Measurements from ENCODE around the gene MLLT10. TPM values are rescaled to one million over a fixed set of nuclear protein-coding genes. Genes with fewer than 3 reads are reported as not detected.

MLLT10 gene
- total RNA-seq, 2 experiments from 2014 or later: 33.8 to 34.1 TPM

DNA sequence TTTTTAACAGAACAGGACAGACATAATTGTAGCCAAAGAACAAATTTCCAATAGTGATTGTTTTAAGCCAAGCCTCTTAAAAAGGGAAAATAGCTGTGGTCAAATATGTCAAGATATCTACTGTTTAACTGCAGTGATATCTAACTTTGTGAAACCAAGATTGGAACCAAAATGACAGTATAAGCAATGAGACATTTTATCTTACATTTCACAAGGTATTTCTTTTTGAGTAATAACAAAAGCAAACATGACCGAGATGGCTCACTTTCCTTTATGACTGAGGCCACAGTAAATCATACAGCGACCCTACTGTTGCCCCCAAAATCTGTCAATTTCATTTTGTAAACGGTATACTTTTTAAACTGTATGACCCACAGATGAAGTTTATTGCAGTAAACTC is 215.8 kb downstream of the MLLT10 start:
- Mint-ChIP-seq H3K36me3 (ENCODE audit: low read depth) (peaks cover 17% of the 10 kb centered on the region), H3K4me1 (peaks cover 24% of the 10 kb centered on the region), H3K9me3 (ENCODE audit: low read depth) (no peaks in the 10 kb centered on the region), H3K4me3 (no peak overlapping the region), H3K27ac (no peak overlapping the region), H3K27me3 (no peaks in the 10 kb centered on the region)
- ATAC-seq (peak; percentile 32), DNase-seq (no peak)
- CTCF ChIA-PET: no interaction called here
- POLR2A ChIA-PET: no interaction called here
- intact Hi-C loops (cut with DNase I, micrococcal nuclease): no loop called here

DNA sequence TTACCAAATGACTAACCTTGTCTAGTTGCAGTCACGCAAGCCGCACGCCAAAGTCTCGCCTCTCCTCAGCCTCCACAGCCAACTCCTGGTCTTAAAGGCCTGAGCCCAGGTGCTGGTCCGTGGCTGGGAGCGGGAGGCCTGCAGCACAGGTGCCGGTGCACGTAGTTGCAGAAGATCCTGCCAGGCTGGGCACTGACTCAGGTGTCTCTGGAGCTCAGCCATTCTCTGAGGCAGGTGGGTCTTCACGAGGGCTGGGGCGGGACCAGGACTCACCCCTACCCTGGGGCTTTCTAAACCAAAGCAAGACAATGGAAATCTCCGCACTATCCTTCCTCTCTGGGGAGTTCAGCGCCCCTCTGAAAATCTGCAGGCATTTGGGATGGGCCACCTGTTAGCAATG is 216.4 kb downstream of the MLLT10 start:
- H3K4me1 Mint-ChIP-seq: peaks cover 24% of the 10 kb centered on the region
- peaks cover 14% of the 10 kb centered on the region for H3K36me3 Mint-ChIP-seq (ENCODE audit: low read depth)
- no peak overlapping the region for H3K4me3 Mint-ChIP-seq
- intact Hi-C loops (cut with DNase I, micrococcal nuclease): no loop called here
- no peaks in the 10 kb centered on the region for H3K9me3 Mint-ChIP-seq (ENCODE audit: low read depth)
- no peak overlapping the region for H3K27ac Mint-ChIP-seq
- DNase-seq: no peak
- POLR2A ChIA-PET: no interaction called here
- CTCF ChIA-PET: interaction anchor here (0.7 kb wide), 1 partner anchor 64 kb away, joined by 3 read pairs; no protein-coding TSS in a partner anchor
- no peaks in the 10 kb centered on the region for H3K27me3 Mint-ChIP-seq
- ATAC-seq: no peak

DNA sequence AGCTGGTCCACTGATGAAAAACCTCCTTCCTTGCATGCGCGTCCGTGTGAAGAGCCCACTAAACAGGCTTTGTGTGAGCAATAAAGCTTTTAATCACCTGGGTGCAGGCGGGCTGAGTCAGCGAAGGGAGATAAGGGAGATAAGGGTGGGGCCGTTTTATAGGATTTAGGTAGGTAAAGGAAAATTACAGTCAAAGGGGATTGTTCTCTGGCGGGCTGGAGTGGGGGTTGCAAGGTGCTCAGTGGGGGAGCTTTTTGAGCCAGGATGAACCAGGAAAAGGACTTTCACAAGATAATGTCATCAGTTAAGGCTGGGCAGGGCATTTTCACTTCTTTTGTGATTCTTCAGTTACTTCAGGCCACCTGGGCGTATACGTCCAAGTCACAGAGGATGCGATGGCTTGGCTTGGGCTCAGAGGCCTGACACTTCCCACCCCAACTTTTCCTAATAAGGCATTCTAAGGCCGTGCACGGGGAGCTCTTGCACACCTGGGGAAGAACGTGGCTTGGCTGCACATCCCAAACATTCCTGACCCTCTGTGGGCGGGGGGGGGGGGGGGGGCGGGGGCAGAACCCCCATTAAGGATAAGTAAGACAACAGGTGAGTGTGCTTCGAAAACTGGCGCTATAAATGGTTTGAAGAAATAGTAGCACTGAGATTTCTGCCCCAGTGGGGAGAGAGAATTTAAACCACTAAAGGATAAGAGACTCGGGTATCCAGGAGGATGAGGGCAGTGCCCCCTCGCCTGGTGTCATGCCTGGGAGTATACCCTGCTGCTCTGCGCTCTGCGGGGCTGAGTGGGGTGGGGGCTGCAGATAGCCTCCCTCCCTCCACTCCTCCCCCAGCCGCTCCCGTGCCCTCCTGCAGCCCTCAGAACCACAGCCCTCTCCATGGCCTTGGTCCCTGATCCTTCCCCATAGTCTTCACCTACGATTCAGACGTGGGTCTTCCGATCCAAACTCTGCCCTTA is 217.6 kb downstream of the MLLT10 start:
- ATAC-seq: no peak
- Mint-ChIP-seq H3K9me3 (ENCODE audit: low read depth) (no peaks in the 10 kb centered on the region), H3K27ac (no peak overlapping the region), H3K4me3 (no peak overlapping the region), H3K36me3 (ENCODE audit: low read depth) (peaks cover 9% of the 10 kb centered on the region), H3K4me1 (peaks cover 15% of the 10 kb centered on the region), H3K27me3 (no peaks in the 10 kb centered on the region)
- intact Hi-C loops (cut with DNase I, micrococcal nuclease): no loop called here
- no peak for DNase-seq
- CTCF ChIA-PET: interaction anchor here (0.7 kb wide), 1 partner anchor 697 kb away, joined by 3 read pairs; no protein-coding TSS in a partner anchor
- POLR2A ChIA-PET: no interaction called here

DNA sequence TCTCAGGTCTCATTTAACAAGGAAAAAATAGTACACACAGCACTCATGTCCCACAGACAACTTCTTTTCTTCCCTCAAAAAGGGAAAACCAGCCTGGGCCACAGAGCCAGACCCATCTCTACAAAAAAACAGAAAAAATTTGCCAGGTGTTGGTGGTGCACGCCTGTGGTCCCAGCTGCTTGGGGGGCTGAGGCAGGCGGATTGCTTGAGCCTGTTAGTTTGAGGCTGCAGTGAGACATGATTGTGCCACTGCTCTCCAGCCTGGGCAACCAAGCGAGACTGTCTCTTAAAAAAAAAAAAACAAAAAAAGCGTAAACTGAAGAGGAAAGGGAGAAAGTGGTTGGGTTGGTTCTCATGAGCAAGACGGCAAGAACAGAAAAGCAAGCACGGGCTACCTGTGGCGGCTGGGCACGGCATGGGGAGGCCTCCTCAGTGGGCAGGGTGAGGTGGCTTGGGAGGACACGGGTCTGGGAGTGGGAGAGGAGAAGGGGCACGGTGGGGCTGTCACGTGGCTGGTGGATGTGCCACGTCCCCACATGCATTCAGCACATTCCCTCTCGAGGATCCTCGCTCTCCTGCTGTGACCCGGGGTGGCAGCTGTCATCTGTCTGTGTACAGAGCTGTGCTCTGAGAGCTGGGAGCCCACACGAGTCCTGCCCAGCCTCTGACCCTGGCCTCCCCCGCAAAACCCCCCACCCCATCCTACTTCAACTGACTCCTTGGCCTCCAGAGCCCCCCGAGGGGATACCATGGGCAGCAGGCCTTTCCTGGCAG is 219.7 kb downstream of the MLLT10 start:
- ATAC-seq: no peak
- H3K27ac Mint-ChIP-seq: no peak overlapping the region
- H3K27me3 Mint-ChIP-seq: no peaks in the 10 kb centered on the region
- H3K4me3 Mint-ChIP-seq: no peak overlapping the region
- CTCF ChIA-PET: no interaction called here
- peaks cover 6% of the 10 kb centered on the region for H3K4me1 Mint-ChIP-seq
- H3K9me3 Mint-ChIP-seq (ENCODE audit: low read depth): no peaks in the 10 kb centered on the region
- peaks cover 3% of the 10 kb centered on the region for H3K36me3 Mint-ChIP-seq (ENCODE audit: low read depth)
- no peak for DNase-seq
- POLR2A ChIA-PET: no interaction called here
- intact Hi-C loops (cut with DNase I, micrococcal nuclease): no loop called here

DNA sequence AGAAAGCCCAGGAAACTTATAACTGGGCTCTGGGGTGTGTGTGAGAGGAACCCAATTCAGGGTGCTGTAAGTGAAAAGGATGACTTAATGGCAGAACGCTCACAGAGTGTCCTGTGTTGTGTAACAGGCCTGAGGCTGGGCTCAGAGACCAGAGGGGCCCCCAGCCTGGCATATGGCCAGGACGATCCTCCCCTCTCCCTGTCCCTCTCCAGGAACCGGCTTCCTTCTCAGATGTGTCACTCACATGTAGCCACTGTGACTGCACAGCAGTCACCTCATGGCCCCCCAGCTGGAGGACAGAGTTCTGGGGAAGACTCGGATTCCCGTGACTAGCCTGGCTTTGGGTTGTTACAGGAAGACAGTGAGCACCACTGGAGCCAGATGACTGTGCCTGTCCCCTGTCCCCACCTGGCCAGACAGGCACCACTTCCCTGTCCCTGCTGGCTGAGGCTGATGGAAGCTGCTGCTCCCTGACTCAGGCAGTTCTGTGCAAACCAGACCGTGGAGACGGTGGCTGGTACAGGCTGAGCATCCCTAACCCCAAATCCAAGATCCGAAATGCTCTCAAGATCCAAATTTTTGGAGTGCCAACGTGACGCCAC is 220.5 kb downstream of the MLLT10 start:
- ATAC-seq (no peak), DNase-seq (no peak)
- Mint-ChIP-seq H3K27me3 (no peaks in the 10 kb centered on the region), H3K36me3 (ENCODE audit: low read depth) (peaks cover 7% of the 10 kb centered on the region), H3K4me1 (peaks cover 6% of the 10 kb centered on the region), H3K27ac (no peak overlapping the region), H3K9me3 (ENCODE audit: low read depth) (no peaks in the 10 kb centered on the region), H3K4me3 (no peak overlapping the region)
- CTCF ChIA-PET: no interaction called here
- intact Hi-C loops (cut with DNase I, micrococcal nuclease): no loop called here
- POLR2A ChIA-PET: no interaction called here

DNA sequence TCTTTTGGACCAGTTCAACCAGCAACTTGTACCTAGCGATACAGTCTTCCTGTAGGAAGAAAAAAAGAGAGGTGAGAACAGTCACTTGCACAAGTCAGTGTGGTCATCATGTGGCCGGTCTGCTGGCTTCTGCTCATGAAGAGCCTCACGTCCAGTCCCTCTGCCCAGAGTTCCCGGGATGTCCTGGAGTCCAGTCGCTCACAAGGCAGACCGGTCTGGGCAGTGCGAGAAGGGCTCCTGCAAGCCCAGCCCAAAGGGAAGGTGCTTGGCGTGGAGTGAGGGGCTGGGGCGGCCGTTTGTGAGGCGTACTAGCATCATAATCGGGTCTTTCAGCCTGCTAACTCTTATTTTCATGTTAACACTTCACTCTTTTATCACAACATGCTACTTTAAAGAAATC is 222.7 kb downstream of the MLLT10 start:
- Mint-ChIP-seq H3K27ac (no peak overlapping the region), H3K27me3 (no peaks in the 10 kb centered on the region), H3K4me3 (no peak overlapping the region), H3K36me3 (ENCODE audit: low read depth) (peaks cover 8% of the 10 kb centered on the region), H3K4me1 (no peaks in the 10 kb centered on the region), H3K9me3 (ENCODE audit: low read depth) (no peaks in the 10 kb centered on the region)
- intact Hi-C loops (cut with DNase I, micrococcal nuclease): no loop called here
- ATAC-seq (no peak), DNase-seq (no peak)
- POLR2A ChIA-PET: no interaction called here
- CTCF ChIA-PET: interaction anchor here (1.1 kb wide), 1 partner anchor 10 kb away, joined by 3 read pairs; no protein-coding TSS in a partner anchor

DNA sequence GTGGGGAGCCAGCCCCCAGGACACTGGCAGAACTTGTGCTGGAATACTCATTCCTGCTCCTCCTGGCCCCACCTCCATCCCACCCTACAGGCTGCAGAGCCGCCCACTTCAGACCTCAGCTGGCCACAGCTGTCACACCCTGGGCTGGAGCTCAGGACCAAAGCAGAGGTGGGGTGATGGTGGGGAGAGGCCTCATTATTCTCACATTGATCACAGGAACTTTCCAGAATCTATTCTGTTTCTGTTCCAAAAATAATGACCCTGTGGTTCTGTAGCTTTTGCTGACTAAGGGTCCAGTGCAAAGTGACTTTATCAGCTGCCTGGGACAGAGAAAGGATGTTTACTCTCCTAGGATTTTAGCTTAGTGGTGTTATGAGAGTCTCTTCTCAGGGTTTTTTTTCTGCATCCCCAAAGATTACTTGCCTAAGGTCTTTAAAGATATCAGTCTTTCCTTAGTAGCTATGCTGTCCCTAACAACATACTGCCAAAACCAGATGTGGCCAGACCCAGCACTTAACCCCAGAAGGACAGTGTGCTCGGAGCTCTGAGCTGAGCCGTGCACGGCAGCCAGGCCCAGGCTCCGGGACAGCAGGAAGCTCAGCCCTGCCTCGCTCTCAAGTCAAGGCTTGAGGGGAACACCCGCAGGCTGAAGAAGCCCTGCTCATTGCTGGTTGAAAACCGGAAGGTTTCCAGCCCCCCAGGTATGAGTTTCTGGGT is 223.3 kb downstream of the MLLT10 start:
- no peaks in the 10 kb centered on the region for H3K27me3 Mint-ChIP-seq
- no peak overlapping the region for H3K27ac Mint-ChIP-seq
- H3K9me3 Mint-ChIP-seq (ENCODE audit: low read depth): no peaks in the 10 kb centered on the region
- H3K4me1 Mint-ChIP-seq: no peaks in the 10 kb centered on the region
- no peak overlapping the region for H3K4me3 Mint-ChIP-seq
- ATAC-seq (no peak), DNase-seq (no peak)
- intact Hi-C loops (cut with DNase I, micrococcal nuclease): no loop called here
- H3K36me3 Mint-ChIP-seq (ENCODE audit: low read depth): peaks cover 8% of the 10 kb centered on the region
- ChIA-PET CTCF (no interaction called here), POLR2A (no interaction called here)

DNA sequence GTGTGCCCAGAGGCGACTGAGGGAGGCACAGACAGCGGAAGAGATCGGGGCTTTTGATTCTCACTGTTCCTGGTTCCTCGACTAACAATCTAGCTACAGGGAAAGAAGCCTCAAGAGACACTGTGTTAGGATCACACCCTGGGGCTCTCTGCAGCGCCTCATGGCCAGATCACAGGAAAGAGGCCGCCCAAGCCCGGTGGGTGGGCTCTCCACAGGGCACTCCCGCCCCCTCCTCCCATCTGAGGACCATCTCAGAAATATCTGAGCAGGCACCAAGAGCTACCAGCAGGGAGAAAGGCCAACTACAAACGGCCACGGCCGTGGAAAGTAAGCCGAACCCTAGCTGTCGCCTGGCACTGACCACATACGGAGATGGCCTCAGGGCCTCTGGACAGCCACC is 224.2 kb downstream of the MLLT10 start:
- ChIA-PET CTCF (interaction anchor here (0.6 kb wide), 1 partner anchor 679 kb away, joined by 3 read pairs; no protein-coding TSS in a partner anchor), POLR2A (no interaction called here)
- H3K36me3 Mint-ChIP-seq (ENCODE audit: low read depth): peaks cover 8% of the 10 kb centered on the region
- H3K4me3 Mint-ChIP-seq: no peak overlapping the region
- H3K4me1 Mint-ChIP-seq: no peaks in the 10 kb centered on the region
- no peaks in the 10 kb centered on the region for H3K27me3 Mint-ChIP-seq
- DNase-seq (no peak), ATAC-seq (no peak)
- intact Hi-C loops (cut with DNase I, micrococcal nuclease): no loop called here
- H3K9me3 Mint-ChIP-seq (ENCODE audit: low read depth): no peaks in the 10 kb centered on the region
- H3K27ac Mint-ChIP-seq: no peak overlapping the region

DNA sequence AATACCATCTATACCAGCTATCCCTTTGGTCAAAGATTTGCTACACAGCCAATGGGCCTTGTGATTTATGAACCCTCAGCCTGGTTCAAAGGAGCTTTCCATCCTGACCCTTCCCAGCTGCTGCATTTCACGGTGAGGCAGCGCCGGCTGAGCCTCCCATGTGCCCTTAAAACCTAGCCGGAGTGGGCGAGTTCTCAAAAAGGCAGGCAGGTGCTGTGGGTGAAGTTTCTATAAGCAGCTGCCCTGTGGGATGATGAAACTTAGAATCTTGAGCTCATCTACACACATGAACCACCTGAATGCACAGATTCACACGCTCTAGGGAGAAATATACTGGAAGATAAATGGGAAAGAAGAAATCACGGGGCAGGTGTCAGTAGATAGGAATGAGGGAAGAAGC is 224.7 kb downstream of the MLLT10 start:
- Mint-ChIP-seq H3K36me3 (ENCODE audit: low read depth) (peaks cover 9% of the 10 kb centered on the region), H3K4me3 (no peak overlapping the region), H3K27me3 (no peaks in the 10 kb centered on the region), H3K27ac (no peak overlapping the region), H3K4me1 (peaks cover 1% of the 10 kb centered on the region), H3K9me3 (ENCODE audit: low read depth) (no peaks in the 10 kb centered on the region)
- intact Hi-C loops (cut with DNase I, micrococcal nuclease): no loop called here
- ChIA-PET CTCF (no interaction called here), POLR2A (no interaction called here)
- DNase-seq (no peak), ATAC-seq (no peak)

DNA sequence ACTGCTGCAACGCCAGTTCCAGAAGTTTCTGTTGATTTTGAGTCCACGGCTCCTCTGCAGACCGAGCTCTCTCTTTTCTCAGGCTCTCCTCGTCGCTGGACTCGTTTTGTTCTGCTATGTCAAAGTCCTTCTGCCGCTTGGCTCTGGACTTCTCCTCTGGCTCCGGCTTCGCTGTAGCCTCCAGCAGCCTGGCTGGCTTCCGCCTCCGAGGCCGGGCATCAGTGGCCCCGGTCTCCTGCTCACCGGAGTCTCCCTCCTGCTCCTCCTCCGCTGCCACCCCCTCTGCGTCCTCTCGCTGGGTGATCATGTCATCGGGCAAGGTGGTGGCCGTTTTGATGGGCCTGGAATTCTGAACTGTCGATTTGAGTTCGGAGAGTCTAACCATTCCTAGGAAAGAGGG is 225.2 kb downstream of the MLLT10 start:
- no peaks in the 10 kb centered on the region for H3K27me3 Mint-ChIP-seq
- CTCF ChIA-PET: no interaction called here
- H3K27ac Mint-ChIP-seq: no peak overlapping the region

DNA sequence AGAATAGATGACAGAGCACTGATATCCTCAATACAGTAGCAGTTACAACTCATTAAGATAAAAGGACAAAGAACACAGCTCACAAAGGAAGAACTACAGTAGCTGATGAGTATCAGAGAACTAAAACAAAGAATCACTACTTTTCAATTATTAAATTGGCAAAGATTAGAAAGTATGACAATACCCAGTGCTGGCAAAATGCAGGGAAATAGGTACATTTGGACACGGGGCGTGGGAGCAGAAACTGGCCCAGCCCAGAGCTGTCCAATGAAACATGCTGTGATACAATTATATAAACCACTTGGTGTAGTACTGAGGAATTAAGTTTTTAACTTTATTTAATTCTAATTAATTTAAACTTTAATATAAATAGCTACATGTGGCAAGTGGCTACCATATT is 226.3 kb downstream of the MLLT10 start:
- ATAC-seq (no peak), DNase-seq (no peak)
- POLR2A ChIA-PET: interaction anchor here (0.6 kb wide), 1 partner anchor 22 kb away, joined by 6 read pairs; no protein-coding TSS in a partner anchor
- Mint-ChIP-seq H3K9me3 (ENCODE audit: low read depth) (no peaks in the 10 kb centered on the region), H3K27me3 (no peaks in the 10 kb centered on the region), H3K27ac (no peak overlapping the region), H3K4me3 (no peak overlapping the region), H3K4me1 (peaks cover 14% of the 10 kb centered on the region), H3K36me3 (ENCODE audit: low read depth) (peaks cover 15% of the 10 kb centered on the region)
- intact Hi-C loops (cut with DNase I, micrococcal nuclease): no loop called here
- CTCF ChIA-PET: interaction anchor here (0.6 to 1.0 kb wide), 2 partner anchors 27 to 29 kb away, joined by 4 read pairs; no protein-coding TSS in a partner anchor

More for the DNA sequence above, 225.2 kb downstream of the MLLT10 start:
- Mint-ChIP-seq H3K4me1 (peaks cover 7% of the 10 kb centered on the region), H3K36me3 (ENCODE audit: low read depth) (peaks cover 12% of the 10 kb centered on the region), H3K4me3 (no peak overlapping the region), H3K9me3 (ENCODE audit: low read depth) (no peaks in the 10 kb centered on the region)
- POLR2A ChIA-PET: no interaction called here
- intact Hi-C loops (cut with DNase I, micrococcal nuclease): no loop called here
- ATAC-seq (no peak), DNase-seq (no peak)

Data from activated CD4-positive, alpha-beta T cell treated with anti-CD3 and anti-CD28 coated beads for 36 hours (primary cell).